Fibroblast of the conjunctiva (primary cell): ENCODE results near the gene CDK11A.

Experiments
- DNase-seq: peaks from one replicate; pipeline ENCODE4 v3.0.0-alpha.2; 2010; ENCODE audit warnings: low read depth

The CDK11A gene

DNA sequence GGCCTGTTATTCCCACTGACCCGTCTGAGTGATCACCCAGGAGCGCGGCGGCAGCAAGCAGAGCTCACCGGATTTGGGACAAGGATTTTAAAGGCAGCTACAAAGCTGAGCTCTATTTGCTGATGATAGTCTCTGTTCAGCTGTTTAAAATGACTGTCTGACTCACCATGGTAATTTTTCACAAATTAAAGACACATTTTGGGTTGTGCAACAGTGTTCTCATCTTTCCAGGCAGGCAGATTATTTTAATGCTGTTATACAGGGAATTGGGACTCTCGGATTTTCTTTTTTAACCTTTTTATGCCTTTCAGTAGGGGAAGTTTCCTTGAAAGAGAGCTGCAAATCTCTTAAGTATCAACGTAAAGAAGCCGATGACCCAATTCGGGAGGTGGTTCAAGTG, 61.8 kb downstream of the CDK11A start:
- peak; percentile 22 for DNase-seq

DNA sequence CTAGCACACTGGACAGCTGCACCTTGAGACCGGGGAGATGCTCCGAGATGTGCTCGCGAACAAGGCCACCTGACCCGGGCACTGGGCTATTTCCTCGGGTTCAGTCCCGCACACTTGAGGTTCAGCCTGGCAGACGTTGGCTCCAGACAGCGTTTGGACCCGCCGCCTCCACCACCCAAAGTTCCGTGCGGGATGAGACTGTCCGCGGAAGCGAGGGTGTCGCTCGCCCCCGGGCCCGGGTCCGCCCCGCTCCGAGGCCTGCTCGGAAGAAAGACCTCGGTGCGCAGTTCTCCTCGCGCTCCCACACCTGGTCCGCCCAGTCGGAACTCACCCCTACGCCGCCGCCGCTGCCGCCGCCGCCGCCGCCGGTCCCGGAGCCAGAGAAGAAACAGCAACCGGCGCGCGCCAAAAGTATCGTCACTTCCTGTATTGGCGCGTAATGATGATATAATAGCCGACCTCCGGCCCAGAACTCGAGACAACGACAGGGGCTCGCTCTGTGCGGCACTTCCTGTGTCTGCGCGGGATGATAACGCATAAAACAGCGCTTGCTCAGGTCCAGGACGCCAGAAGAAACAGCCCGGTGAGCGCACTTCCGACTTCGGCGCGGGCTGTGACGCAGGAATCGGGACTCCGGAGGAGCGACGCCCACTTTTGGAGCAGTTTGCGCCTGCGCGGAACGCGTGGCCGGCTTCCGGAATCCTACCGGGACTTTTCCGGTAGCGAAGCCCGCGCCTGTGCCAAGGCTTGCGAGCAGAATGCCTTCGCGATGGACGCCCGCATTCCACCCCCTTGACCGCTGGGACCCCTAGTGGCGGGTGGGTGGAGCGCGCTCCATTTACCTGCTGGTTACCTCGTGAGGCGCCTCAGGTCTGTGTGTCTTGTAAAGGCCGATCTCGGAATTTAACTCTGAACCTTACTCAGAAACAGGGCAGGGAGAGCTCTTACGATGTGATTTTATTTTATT, 65.3 kb downstream of the CDK11A start, which contains the start of gene CDK11B:
Gene CDK11B (minus strand): TSS at position 422 of the 967 bp plus-strand sequence. CDS start 1,519 bp downstream, outside the sequence.
- peak; percentile 96 for DNase-seq
